MM.1S (cell line): ENCODE measurements around the gene NDUFA8.

ENCODE experiments used
- EZH2 ChIP-seq: fragments of 300-600 bp; sonication (generic); optimal IDR thresholded peaks from 2 replicates; pipeline ENCODE3; 2017; ENCODE audit warnings: low read depth, mild to moderate bottlenecking, antibody characterized with exemption, low read length, mixed read lengths
- TF ChIP-seq, protein P1 (sequence below): fragments of 300-600 bp; sonication (generic); IDR thresholded peaks from 2 replicates; pipeline ENCODE4 v1.5.1; 2016; ENCODE audit warnings: antibody characterized with exemption, low read length, mixed read lengths

DNA sequence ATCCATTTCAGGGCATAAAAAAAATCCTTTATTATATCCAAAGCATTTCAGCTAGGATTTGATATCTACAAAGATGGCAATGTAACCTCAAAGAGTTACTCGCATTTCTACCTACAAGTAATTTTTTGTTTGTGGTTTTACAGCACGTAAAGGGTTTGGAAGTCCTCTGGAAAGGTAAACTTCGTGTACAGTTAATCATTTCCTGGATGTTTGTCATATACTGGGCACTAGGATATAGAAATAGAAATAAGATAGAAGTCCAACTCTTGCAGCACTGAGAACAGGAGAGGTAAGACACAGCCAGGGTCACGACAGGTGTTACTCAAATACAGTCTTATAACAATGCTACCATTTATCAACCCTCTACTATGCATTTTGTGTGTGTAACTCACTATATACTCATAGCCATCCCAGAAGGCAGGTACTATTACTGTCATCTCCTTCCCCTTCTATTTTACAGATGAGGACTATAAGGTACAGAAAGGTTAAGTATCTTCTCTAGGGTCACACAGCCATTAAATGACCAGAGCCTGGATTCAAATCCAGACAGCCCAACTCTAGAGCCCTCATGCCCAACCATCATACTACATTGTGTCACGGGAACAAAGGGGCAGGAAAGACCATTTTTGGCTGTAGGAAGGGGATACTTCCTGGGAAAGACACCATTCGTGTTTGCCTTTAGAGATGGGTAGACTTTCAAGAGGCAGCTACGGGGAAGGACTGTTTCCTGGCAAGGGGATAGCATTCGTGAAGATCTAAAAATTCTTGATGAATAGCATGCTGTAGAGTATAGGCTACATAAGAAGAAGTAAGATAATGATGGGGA lies 19.0 kb downstream of the NDUFA8 start:
- TF ChIP-seq, protein P1, sequence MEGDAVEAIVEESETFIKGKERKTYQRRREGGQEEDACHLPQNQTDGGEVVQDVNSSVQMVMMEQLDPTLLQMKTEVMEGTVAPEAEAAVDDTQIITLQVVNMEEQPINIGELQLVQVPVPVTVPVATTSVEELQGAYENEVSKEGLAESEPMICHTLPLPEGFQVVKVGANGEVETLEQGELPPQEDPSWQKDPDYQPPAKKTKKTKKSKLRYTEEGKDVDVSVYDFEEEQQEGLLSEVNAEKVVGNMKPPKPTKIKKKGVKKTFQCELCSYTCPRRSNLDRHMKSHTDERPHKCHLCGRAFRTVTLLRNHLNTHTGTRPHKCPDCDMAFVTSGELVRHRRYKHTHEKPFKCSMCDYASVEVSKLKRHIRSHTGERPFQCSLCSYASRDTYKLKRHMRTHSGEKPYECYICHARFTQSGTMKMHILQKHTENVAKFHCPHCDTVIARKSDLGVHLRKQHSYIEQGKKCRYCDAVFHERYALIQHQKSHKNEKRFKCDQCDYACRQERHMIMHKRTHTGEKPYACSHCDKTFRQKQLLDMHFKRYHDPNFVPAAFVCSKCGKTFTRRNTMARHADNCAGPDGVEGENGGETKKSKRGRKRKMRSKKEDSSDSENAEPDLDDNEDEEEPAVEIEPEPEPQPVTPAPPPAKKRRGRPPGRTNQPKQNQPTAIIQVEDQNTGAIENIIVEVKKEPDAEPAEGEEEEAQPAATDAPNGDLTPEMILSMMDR, result no peak
- no peak for TF ChIP-seq EZH2
